ENCODE data around the gene COL23A1.

COL23A1 gene

DNA sequence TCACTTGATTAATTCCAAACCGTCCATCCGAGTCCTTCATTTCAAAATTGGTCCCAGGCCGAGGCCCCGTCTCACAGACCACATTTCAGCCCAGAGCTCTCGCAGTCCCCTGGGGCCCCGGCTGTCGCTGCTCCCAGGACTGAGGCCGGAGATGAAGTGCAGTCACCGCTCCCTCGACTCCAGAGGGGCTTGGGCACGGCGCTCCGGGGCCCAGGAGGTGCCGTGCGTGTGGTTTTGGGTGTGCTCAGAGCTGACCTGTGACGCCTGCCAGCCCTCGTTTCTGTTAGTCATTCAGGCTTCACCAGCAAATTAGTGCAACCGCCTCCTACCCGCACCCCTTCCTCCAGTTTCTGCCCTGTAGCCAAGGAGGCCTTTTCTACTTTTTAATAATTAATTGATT is 308.9 kb downstream of the COL23A1 start:
- ChIA-PET CTCF (interaction anchor here (0.7 to 1.7 kb wide), 7 partner anchors 15 to 324 kb away, joined by 3 to 8 read pairs (median 3); partner anchors contain the start of gene COL23A1), POLR2A (no interaction called here)
- no peaks in the 10 kb centered on the region for H3K36me3 ChIP-seq (ENCODE audit: control insufficient read depth in 2 of 2, insufficient read depth in 1 of 2, low read length in 2 of 2)
- H3K4me1 ChIP-seq (ENCODE audit: control insufficient read depth, insufficient read depth, low read length): no peaks in the 10 kb centered on the region
- no peak overlapping the region for H3K4me3 ChIP-seq (ENCODE audit: low read depth, low read length)
- no peaks in the 10 kb centered on the region for H3K9me3 ChIP-seq (ENCODE audit: control insufficient read depth, insufficient read depth, low read depth, low read length)
- no peak for TF ChIP-seq ZNF157 (tag by site-specific recombination; IDR thresholded peaks at IDR 0.05)
- no peak for TF ChIP-seq ZNF510 (tag by site-specific recombination; IDR thresholded peaks at IDR 0.05; ENCODE audit: insufficient replicate concordance)
- TF ChIP-seq, protein P1, sequence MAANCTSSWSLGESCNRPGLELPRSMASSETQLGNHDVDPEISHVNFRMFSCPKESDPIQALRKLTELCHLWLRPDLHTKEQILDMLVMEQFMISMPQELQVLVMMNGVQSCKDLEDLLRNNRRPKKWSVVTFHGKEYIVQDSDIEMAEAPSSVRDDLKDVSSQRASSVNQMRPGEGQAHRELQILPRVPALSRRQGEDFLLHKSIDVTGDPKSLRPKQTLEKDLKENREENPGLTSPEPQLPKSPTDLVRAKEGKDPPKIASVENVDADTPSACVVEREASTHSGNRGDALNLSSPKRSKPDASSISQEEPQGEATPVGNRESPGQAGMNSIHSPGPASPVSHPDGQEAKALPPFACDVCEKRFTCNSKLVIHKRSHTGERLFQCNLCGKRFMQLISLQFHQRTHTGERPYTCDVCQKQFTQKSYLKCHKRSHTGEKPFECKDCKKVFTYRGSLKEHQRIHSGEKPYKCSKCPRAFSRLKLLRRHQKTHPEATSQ (tag by site-specific recombination; IDR thresholded peaks at IDR 0.05): no peak
- TF ChIP-seq, protein P2, sequence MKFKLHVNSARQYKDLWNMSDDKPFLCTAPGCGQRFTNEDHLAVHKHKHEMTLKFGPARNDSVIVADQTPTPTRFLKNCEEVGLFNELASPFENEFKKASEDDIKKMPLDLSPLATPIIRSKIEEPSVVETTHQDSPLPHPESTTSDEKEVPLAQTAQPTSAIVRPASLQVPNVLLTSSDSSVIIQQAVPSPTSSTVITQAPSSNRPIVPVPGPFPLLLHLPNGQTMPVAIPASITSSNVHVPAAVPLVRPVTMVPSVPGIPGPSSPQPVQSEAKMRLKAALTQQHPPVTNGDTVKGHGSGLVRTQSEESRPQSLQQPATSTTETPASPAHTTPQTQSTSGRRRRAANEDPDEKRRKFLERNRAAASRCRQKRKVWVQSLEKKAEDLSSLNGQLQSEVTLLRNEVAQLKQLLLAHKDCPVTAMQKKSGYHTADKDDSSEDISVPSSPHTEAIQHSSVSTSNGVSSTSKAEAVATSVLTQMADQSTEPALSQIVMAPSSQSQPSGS (tag by site-specific recombination; IDR thresholded peaks at IDR 0.05; ENCODE audit: low read depth): no peak
- no peak for TF ChIP-seq KLF1 (tag by site-specific recombination; IDR thresholded peaks at IDR 0.05)
- TF ChIP-seq ZNF341 (tag by site-specific recombination; IDR thresholded peaks at IDR 0.05; ENCODE audit: low read depth): no peak
- TF ChIP-seq ZNF169 (tag by site-specific recombination; IDR thresholded peaks at IDR 0.05): no peak
- TF ChIP-seq, protein P3, sequence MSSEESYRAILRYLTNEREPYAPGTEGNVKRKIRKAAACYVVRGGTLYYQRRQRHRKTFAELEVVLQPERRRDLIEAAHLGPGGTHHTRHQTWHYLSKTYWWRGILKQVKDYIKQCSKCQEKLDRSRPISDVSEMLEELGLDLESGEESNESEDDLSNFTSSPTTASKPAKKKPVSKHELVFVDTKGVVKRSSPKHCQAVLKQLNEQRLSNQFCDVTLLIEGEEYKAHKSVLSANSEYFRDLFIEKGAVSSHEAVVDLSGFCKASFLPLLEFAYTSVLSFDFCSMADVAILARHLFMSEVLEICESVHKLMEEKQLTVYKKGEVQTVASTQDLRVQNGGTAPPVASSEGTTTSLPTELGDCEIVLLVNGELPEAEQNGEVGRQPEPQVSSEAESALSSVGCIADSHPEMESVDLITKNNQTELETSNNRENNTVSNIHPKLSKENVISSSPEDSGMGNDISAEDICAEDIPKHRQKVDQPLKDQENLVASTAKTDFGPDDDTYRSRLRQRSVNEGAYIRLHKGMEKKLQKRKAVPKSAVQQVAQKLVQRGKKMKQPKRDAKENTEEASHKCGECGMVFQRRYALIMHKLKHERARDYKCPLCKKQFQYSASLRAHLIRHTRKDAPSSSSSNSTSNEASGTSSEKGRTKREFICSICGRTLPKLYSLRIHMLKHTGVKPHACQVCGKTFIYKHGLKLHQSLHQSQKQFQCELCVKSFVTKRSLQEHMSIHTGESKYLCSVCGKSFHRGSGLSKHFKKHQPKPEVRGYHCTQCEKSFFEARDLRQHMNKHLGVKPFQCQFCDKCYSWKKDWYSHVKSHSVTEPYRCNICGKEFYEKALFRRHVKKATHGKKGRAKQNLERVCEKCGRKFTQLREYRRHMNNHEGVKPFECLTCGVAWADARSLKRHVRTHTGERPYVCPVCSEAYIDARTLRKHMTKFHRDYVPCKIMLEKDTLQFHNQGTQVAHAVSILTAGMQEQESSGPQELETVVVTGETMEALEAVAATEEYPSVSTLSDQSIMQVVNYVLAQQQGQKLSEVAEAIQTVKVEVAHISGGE (tag by site-specific recombination; conservative IDR thresholded peaks at IDR 0.05; ENCODE audit: low read depth): no peak
- no peak for TF ChIP-seq ZNF626 (tag by site-specific recombination; IDR thresholded peaks at IDR 0.05)
- TF ChIP-seq, protein P4, sequence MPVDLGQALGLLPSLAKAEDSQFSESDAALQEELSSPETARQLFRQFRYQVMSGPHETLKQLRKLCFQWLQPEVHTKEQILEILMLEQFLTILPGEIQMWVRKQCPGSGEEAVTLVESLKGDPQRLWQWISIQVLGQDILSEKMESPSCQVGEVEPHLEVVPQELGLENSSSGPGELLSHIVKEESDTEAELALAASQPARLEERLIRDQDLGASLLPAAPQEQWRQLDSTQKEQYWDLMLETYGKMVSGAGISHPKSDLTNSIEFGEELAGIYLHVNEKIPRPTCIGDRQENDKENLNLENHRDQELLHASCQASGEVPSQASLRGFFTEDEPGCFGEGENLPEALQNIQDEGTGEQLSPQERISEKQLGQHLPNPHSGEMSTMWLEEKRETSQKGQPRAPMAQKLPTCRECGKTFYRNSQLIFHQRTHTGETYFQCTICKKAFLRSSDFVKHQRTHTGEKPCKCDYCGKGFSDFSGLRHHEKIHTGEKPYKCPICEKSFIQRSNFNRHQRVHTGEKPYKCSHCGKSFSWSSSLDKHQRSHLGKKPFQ (tag by site-specific recombination; IDR thresholded peaks at IDR 0.05): no peak
- no peak for TF ChIP-seq ZIC2 (tag by site-specific recombination; IDR thresholded peaks at IDR 0.05)
- TF ChIP-seq ZNF658 (tag by site-specific recombination; IDR thresholded peaks at IDR 0.05): no peak
- no peak for TF ChIP-seq ZNF621 (tag by site-specific recombination; IDR thresholded peaks at IDR 0.05)
- no peak overlapping the region for H3K27ac ChIP-seq (ENCODE audit: extremely low read depth, low read depth, low read length)

DNA sequence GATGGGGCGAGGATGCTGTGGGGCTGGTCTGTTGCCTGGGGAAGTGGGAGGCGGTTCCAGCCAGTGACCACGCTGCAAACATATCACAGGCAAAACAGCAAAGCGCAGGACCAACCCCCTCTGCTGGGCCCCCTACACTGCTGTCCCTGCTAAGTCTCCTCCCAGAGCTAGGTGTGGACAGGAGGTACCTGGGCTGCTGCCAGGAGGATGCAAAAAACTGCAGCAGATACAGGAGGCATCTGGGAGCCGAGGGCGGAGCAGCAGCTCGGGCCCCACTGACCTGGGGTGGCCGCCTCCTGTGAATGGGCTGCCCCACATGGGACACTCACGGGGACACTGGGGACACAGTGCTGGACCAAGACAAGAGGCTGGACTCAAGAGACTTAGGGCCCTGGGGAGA is 309.6 kb downstream of the COL23A1 start:
- CTCF ChIA-PET: interaction anchor here (0.6 to 2.7 kb wide), 18 partner anchors 10 to 1216 kb away, joined by 3 to 9 read pairs (median 4); partner anchors contain the start of genes COL23A1 and ZNF354A
- Histone ChIP-seq H3K9me3 (ENCODE audit: control insufficient read depth, insufficient read depth, low read depth, low read length) (no peaks in the 10 kb centered on the region), H3K4me1 (ENCODE audit: control insufficient read depth, insufficient read depth, low read length) (no peaks in the 10 kb centered on the region), H3K27ac (ENCODE audit: extremely low read depth, low read depth, low read length) (no peak overlapping the region), H3K36me3 (ENCODE audit: control insufficient read depth in 2 of 2, insufficient read depth in 1 of 2, low read length in 2 of 2) (no peaks in the 10 kb centered on the region), H3K4me3 (ENCODE audit: low read depth, low read length) (no peak overlapping the region)
- POLR2A ChIA-PET: interaction anchor here (0.5 kb wide), 1 partner anchor 119 kb away, joined by 3 read pairs; no protein-coding TSS in a partner anchor
- no peak for TF ChIP-seq ZBTB1 (tag by site-specific recombination; IDR thresholded peaks at IDR 0.05)
- TF ChIP-seq TCF7L2 (IDR thresholded peaks at IDR 0.05; ENCODE audit: borderline replicate concordance, low read depth, low read length): no peak
- TF ChIP-seq, protein P5, sequence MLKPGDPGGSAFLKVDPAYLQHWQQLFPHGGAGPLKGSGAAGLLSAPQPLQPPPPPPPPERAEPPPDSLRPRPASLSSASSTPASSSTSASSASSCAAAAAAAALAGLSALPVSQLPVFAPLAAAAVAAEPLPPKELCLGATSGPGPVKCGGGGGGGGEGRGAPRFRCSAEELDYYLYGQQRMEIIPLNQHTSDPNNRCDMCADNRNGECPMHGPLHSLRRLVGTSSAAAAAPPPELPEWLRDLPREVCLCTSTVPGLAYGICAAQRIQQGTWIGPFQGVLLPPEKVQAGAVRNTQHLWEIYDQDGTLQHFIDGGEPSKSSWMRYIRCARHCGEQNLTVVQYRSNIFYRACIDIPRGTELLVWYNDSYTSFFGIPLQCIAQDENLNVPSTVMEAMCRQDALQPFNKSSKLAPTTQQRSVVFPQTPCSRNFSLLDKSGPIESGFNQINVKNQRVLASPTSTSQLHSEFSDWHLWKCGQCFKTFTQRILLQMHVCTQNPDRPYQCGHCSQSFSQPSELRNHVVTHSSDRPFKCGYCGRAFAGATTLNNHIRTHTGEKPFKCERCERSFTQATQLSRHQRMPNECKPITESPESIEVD (tag by site-specific recombination; IDR thresholded peaks at IDR 0.05): no peak
- TF ChIP-seq ZNF223 (tag by site-specific recombination; IDR thresholded peaks at IDR 0.05): no peak
- TF ChIP-seq, protein P6, sequence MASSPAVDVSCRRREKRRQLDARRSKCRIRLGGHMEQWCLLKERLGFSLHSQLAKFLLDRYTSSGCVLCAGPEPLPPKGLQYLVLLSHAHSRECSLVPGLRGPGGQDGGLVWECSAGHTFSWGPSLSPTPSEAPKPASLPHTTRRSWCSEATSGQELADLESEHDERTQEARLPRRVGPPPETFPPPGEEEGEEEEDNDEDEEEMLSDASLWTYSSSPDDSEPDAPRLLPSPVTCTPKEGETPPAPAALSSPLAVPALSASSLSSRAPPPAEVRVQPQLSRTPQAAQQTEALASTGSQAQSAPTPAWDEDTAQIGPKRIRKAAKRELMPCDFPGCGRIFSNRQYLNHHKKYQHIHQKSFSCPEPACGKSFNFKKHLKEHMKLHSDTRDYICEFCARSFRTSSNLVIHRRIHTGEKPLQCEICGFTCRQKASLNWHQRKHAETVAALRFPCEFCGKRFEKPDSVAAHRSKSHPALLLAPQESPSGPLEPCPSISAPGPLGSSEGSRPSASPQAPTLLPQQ (tag by site-specific recombination; IDR thresholded peaks at IDR 0.05): no peak
- no peak for TF ChIP-seq ZBTB48 (tag by site-specific recombination; IDR thresholded peaks at IDR 0.05)
- TF ChIP-seq ZNF202 (tag by site-specific recombination; IDR thresholded peaks at IDR 0.05; ENCODE audit: borderline replicate concordance): no peak
- TF ChIP-seq KLF8 (tag by site-specific recombination; IDR thresholded peaks at IDR 0.05): no peak
- TF ChIP-seq, protein P7, sequence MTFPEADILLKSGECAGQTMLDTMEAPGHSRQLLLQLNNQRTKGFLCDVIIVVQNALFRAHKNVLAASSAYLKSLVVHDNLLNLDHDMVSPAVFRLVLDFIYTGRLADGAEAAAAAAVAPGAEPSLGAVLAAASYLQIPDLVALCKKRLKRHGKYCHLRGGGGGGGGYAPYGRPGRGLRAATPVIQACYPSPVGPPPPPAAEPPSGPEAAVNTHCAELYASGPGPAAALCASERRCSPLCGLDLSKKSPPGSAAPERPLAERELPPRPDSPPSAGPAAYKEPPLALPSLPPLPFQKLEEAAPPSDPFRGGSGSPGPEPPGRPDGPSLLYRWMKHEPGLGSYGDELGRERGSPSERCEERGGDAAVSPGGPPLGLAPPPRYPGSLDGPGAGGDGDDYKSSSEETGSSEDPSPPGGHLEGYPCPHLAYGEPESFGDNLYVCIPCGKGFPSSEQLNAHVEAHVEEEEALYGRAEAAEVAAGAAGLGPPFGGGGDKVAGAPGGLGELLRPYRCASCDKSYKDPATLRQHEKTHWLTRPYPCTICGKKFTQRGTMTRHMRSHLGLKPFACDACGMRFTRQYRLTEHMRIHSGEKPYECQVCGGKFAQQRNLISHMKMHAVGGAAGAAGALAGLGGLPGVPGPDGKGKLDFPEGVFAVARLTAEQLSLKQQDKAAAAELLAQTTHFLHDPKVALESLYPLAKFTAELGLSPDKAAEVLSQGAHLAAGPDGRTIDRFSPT (tag by site-specific recombination; IDR thresholded peaks at IDR 0.05): no peak

All from HEK293 (cell line).